Panc1 (cell line): ENCODE measurements around the gene MBTPS1. TPM values are rescaled to one million over a fixed set of nuclear protein-coding genes. Genes with fewer than 3 reads are reported as not detected.

Source experiments
- ATAC-seq: fragments of 200-7000 bp; cut with Tn5 transposase; 2 replicates; pipeline ENCODE4 v1.9.1; 2020; ENCODE audit warnings: mild to moderate bottlenecking, moderate library complexity
- BruUV-seq: library from RNA; stranded (reverse); fragments of 400-500 nt; replicated peaks from 2 replicates; lab custom pipeline; 2021; lab: Mats Ljungman, UMichigan
- CTCF ChIA-PET: fragments of 300-600 bp; sonication (Branson Sonifier 250); formaldehyde crosslinking; loops from one replicate; lab custom pipeline; 2022; ENCODE audit warnings: antibody characterized with exemption; lab: Charles Lee
- POLR2A ChIA-PET: fragments of 300-600 bp; sonication (Branson Sonifier 250); formaldehyde crosslinking; loops from one replicate; lab custom pipeline; 2022; ENCODE audit warnings: antibody characterized with exemption; lab: Charles Lee
- DNase-seq: peaks from one replicate; pipeline ENCODE4 v3.0.0-alpha.2; 2010; ENCODE audit warnings: low read depth, low spot score
- H3K27ac ChIP-seq: 2 replicates; pipeline ENCODE4 v1.5.1; 2011; ENCODE audit warnings: mild to moderate bottlenecking, low read length, inconsistent platforms
- H3K27me3 ChIP-seq: fragments of 200-500 bp; sonication (Bioruptor generic); 2 replicates; pipeline ENCODE4 v1.6.0; 2014; ENCODE audit warnings: low read length, inconsistent platforms; ENCODE audit not compliant: control insufficient read depth, insufficient read depth
- H3K36me3 ChIP-seq: fragments of 200-500 bp; sonication (Bioruptor generic); 2 replicates; pipeline ENCODE4 v1.5.1; 2014; ENCODE audit warnings: inconsistent platforms, mild to moderate bottlenecking, low read length, moderate library complexity; ENCODE audit not compliant: control insufficient read depth, insufficient read depth
- H3K4me1 ChIP-seq: 2 replicates; pipeline ENCODE4 v1.5.1; 2011; ENCODE audit warnings: inconsistent platforms, mild to moderate bottlenecking, low read length, moderate library complexity; ENCODE audit not compliant: control insufficient read depth, insufficient read depth
- H3K4me3 ChIP-seq, 2 experiments: 2 replicates each; pipeline ENCODE4 v1.5.1; 2011 to 2012; ENCODE audit warnings: low read depth in 2 of 2, low read length in 2 of 2, mild to moderate bottlenecking in 2 of 2, inconsistent platforms in 1 of 2, moderate library complexity in 1 of 2
- H3K9me3 ChIP-seq: fragments of 200-500 bp; sonication (Bioruptor generic); 2 replicates; pipeline ENCODE4 v1.5.1; 2014; ENCODE audit warnings: low read depth, mild to moderate bottlenecking, inconsistent platforms, low read length, moderate library complexity; ENCODE audit not compliant: control insufficient read depth, insufficient read depth
- CTCF ChIP-seq: fragments of 450-650 bp; IDR thresholded peaks from 2 replicates; pipeline ENCODE4 v1.5.1; 2017; ENCODE audit warnings: mild to moderate bottlenecking
- POLR2AphosphoS5 ChIP-seq: IDR thresholded peaks from 2 replicates; pipeline ENCODE4 v1.6.1; 2012; ENCODE audit warnings: mild to moderate bottlenecking, low read depth, low read length, moderate library complexity
- REST ChIP-seq, 2 experiments: IDR thresholded peaks; 2 replicates each; pipeline ENCODE4 v1.6.1; 2011 to 2012; ENCODE audit warnings: low read depth in 2 of 2, control low read depth in 1 of 2, low read length in 1 of 2, mild to moderate bottlenecking in 1 of 2, moderate library complexity in 1 of 2; ENCODE audit not compliant: insufficient read depth in 1 of 2
- SIN3A ChIP-seq: IDR thresholded peaks from 2 replicates; pipeline ENCODE4 v1.6.1; 2012; ENCODE audit warnings: low read depth, mild to moderate bottlenecking, low read length, moderate library complexity, borderline replicate concordance; ENCODE audit not compliant: insufficient read depth
- TCF7L2 ChIP-seq: IDR thresholded peaks from 2 replicates; pipeline ENCODE4 v1.6.1; 2011; ENCODE audit warnings: mild to moderate bottlenecking, low read depth, low read length, inconsistent platforms
- in situ Hi-C: cut with HindIII; loops from 2 replicates; pipeline ENCODE4 v1.10.0; 2016; ENCODE audit warnings: low sequenced_read_pairs, low pct_unique_long_range_greater_than_20kb
- intact Hi-C: fragments of 100-400 bp; cut with micrococcal nuclease; formaldehyde crosslinking; loops from one replicate; pipeline ENCODE4 v1.10.0; 2022; ENCODE audit not compliant: unreplicated experiment
- total RNA-seq: library from RNA; stranded (reverse); gene quantifications from one replicate; pipeline ENCODE4 v1.2.1, GENCODE V29; 2021; ENCODE audit not compliant: unreplicated experiment

The MBTPS1 gene
- total RNA-seq, 1 experiment from 2014 or later: 66.8 TPM

- ChIA-PET POLR2A (no interaction called here), CTCF (no interaction called here)
- Histone ChIP-seq H3K4me3 (no peak overlapping the region), H3K36me3 (peaks cover 2% of the 10 kb centered on the region), H3K4me1 (no peaks in the 10 kb centered on the region), H3K9me3 (no peaks in the 10 kb centered on the region), H3K27ac (no peak overlapping the region), H3K27me3 (no peaks in the 10 kb centered on the region)
- TF ChIP-seq TCF7L2: no peak
- TF ChIP-seq SIN3A: no peak
- no peak for TF ChIP-seq REST (IDR thresholded peaks at IDR 0.05; ENCODE audit: insufficient read depth in 1 of 2, low read depth in 2 of 2, low read length in 1 of 2)
- no peak for TF ChIP-seq CTCF
- no peak for TF ChIP-seq POLR2AphosphoS5
- ATAC-seq (no peak), DNase-seq (no peak)
- in situ Hi-C loops: no loop called here
- no TSS peak for BruUV-seq
- intact Hi-C loops: no loop called here
Measured at GRCh38 chr16:84071121-84071520, 45.6 kb downstream of the MBTPS1 start.

- DNase-seq (no peak), ATAC-seq (no peak)
- no TSS peak for BruUV-seq
- POLR2A ChIA-PET: no interaction called here
- H3K9me3 ChIP-seq: no peaks in the 10 kb centered on the region
- H3K36me3 ChIP-seq: peaks cover 5% of the 10 kb centered on the region
- no peak for TF ChIP-seq SIN3A
- no peak for TF ChIP-seq CTCF
- TF ChIP-seq TCF7L2: no peak
- no peak for TF ChIP-seq REST (IDR thresholded peaks at IDR 0.05; ENCODE audit: insufficient read depth in 1 of 2, low read depth in 2 of 2, low read length in 1 of 2)
- no peak for TF ChIP-seq POLR2AphosphoS5
- intact Hi-C loops (no loop called here), in situ Hi-C loops (no loop called here)
- H3K4me1 ChIP-seq: no peaks in the 10 kb centered on the region
- CTCF ChIA-PET: no interaction called here
- H3K27ac ChIP-seq: no peak overlapping the region
- H3K4me3 ChIP-seq: no peak overlapping the region
- H3K27me3 ChIP-seq: no peaks in the 10 kb centered on the region
Measured at GRCh38 chr16:84069540-84069939, 47.2 kb downstream of the MBTPS1 start.
